PC-3 (cell line): ENCODE measurements around the gene SLC34A1.

Source experiments
- CTCF ChIP-seq: fragments of 300-600 bp; sonication (generic); conservative IDR thresholded peaks from 2 replicates; pipeline ENCODE4 v1.5.1; 2017; ENCODE audit warnings: antibody characterized with exemption, low read depth, mild to moderate bottlenecking, low read length
- EZH2 ChIP-seq: fragments of 300-600 bp; sonication (generic); IDR thresholded peaks from one replicate; pipeline ENCODE4 v1.6.1; 2017; ENCODE audit warnings: antibody characterized with exemption, mild to moderate bottlenecking, low read length; ENCODE audit not compliant: unreplicated experiment

GRCh38 chr5:177354711-177355110 is 29.5 kb upstream of the SLC34A1 start:
- TF ChIP-seq CTCF (no peak), EZH2 (no peak)
